HG03439 (cell line): ENCODE results near the gene CHKA.

Experiments
- ATAC-seq: cut with Tn5 transposase; IDR thresholded peaks from one replicate; pipeline ENCODE4 v1.9.1; 2021; ENCODE audit warnings: mild to moderate bottlenecking, moderate library complexity; ENCODE audit not compliant: unreplicated experiment

CHKA gene

GRCh38 chr11:68048681-68049508 is 72.3 kb downstream of the CHKA start:
- ATAC-seq = no peak

- ATAC-seq = no peak
Measured at GRCh38 chr11:68047437-68048290, 73.5 kb downstream of the CHKA start.

DNA sequence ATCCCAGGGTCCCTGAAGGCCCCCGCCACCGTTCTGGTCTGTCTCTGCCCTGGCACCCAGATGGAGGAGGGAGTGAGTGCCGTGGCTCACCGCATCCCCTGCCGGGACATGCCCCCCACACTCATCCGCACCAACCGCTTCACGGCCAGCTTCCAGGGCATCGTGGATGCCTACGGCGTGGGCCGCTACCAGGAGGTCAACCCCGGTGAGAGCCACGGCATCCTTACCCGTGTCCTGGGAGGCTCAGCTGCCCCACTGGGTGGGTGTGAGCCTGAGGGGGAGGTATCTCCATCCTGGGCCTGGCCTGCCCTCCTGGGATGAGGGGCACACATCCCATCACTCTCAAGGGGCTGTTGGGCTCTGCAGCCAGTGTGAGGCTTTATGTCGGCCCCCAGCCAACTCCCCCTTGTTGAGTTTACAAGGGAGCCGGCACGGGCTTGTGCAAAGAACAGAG is 76.3 kb downstream of the CHKA start:
- no peak for ATAC-seq

DNA sequence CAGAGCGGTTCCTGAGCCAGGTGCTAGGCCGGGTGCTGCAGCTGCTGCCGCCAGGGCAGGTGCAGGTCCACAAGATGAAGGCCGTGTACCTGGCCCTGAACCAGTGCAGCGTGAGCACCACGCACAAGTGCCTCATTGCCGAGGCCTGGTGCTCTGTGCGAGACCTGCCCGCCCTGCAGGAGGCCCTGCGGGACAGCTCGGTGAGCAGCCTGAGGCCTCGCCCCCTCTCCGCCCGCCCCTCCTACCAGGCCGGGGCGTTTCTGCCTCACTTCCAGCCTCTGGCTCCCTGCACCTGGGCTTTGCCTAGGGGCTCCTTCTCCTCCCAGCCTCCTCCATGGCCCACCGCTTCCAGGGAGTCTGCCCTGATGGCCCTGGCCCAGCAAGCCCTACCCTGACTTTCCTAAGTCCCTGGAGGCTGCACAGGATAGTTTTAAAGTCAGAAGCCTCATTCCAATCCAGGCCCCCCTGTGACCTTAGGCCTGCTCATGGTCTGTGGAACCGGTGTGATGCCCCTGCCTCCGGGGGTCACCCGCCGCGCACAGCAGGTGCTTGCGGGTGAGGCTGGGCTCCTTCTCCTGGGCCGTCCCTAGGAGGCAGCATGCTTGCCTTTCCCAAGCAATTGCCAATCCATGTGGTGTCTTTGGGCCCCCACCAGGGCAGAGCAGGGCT is 76.9 kb downstream of the CHKA start:
- no peak for ATAC-seq

GRCh38 chr11:68043349-68044144 is 77.6 kb downstream of the CHKA start:
- ATAC-seq = no peak

DNA sequence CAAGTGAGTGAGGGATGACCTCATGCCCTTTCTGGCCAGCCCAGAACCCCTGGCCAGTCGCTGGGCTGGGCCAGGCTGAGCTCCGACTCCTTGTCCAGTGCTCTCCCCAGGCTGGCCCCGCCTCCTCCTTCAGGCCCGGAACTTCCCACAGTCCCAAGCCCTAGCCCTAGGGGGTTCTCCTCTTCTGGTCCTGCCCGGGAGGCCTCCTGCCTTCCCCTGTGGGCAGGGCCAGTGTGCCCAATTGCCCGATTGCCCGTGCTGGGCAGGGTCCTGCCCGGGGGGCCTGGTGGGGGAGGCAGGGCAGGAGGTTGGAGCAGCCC is 78.2 kb downstream of the CHKA start:
- ATAC-seq = no peak

- ATAC-seq = no peak
Measured at GRCh38 chr11:68042219-68043028, 78.8 kb downstream of the CHKA start.

DNA sequence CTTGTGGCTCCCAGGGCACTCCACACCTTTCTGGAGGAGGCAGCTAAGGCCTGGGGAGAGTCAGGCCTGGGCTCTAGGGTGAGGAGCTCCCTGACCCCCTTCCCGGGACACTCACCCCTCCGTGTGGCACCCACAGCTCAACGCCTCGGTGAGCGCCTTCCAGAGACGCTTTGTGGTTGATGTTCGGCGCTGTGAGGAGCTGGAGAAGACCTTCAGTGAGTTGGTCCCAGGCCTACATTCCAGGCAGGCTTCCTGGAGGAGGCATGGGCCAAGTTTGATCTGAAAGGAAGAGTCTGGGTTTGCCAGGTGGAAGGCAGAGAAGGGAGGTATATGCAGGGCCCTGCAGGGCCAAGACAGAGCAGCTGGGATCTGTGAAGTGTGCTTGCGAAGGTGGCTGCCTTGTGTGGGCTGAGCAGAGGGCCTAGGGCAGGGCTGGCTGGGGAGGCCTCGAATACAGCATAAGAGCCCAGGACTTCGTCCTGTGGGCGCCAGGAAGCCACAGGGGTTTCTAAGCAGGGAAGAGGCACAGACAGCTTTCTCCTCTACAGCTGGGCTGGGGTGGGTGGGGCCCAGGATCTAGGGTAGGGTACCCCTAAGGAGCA is 79.5 kb downstream of the CHKA start:
- ATAC-seq = no peak

DNA sequence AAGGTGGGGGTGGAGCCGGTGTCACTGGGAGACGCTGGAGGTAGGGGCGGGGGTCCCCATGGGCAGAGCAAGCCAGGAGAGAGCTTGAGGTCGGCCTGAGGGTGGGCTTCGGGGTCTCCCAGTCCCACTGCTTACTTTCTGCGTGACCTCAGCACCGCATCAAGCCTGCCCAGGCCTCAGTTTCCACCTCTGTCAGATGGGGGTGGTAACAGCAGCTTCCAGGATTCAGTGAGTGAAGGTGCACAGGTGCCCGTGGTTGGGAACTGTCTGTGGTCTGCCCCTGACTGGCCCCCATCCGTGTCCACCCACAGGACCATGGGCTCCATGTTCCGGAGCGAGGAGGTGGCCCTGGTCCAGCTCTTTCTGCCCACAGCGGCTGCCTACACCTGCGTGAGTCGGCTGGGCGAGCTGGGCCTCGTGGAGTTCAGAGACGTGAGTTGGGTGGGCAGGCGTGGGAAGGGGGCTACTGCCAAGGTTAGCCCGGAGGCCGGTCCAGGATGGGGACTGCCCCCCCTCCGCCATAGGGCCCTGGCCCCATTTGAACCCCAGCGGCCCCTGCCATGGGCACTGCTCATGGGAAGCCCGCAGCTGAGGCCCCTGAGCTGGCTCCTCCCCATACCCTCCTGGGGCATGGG is 80.1 kb downstream of the CHKA start:
- no peak for ATAC-seq

DNA sequence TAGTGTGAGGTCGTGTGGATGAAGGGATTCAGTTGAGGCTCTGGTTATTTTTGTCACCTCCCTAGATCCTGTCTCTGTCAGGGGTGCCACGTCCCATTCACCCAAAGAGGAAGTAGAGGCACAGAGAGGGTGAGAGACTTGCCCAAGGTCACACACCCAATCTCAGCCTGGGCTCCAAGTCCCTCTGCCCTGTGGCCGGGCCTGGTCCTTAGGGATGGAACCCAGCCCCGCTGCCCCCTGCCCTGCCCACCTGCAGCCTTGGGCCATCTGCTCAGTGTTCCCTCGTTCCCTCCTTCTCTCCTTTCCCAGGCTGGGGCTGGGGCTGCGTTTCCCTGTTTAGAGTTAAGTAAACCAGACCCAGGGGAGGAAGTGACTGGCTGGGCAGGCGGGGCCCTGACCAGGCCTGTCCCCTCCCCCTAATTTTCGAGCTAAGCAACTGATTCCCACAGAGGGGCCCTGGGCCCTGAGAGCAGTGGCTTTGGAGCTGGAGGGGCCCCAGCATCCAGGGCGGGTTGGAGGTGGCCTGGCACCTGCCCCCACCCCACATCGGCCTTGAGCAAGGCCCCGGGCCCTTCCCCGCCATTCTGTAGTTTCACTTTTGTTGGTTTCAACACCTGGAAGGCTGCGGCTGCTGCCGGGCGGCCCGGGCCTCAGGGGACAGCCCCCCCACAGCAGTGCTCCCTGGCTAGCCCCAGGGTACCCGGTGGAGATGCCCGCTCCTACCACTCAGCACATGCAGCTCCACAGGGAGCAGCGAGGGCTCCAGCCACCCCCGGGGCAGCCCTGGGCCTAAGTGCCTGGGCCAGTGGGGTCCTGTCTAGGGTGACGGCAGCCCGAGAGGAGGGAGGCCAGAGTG is 80.9 kb downstream of the CHKA start:
- ATAC-seq = no peak

- no peak for ATAC-seq
Measured at GRCh38 chr11:68039526-68040086, 81.6 kb downstream of the CHKA start.

DNA sequence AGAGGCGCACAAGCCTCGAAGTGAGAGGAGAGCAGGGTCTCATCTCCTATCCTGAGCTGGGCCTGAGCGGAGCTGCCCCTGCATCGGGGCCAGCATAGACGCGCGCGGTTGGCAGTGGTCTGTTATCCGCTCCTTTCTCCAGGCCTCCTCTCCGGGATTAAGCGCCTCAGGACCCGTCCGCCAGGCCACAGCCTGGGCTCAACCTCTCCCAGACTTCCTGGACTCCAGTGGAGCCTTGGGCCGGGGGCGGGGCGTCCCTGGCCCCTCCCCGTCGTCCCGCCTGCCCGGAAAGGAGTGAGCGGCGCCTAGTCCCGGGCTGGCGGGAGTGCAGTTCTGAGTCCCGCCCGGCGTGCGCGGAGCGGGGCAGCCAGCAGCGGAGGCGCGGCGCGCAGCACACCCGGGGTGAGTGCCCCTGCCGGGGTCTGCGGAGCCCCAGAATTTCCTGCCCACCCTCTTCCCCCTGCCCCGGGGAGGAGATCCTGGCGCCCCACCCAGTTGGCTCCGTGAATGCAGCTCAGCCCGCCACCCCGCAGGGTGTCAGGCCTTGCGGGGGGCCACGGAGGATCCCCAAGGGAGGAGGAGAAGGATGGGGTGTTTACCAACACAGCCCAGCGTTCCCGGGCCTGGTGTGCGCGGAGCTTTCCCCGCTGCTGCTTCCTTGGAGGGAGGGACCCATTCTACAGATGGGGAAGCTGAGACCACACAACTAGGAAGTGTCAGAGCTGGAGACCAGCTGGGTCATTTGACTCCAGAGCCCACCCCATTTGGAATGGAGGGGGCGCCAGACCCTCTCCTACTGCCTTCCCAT is 82.3 kb downstream of the CHKA start, which contains the start of gene TCIRG1:
Gene TCIRG1 (plus strand): TSS at position 308 of the 808 bp plus-strand sequence. CDS start 2,247 bp downstream, outside the sequence.
- peak; percentile 39 for ATAC-seq

- ATAC-seq = no peak
Measured at GRCh38 chr11:68038226-68038717, 82.9 kb downstream of the CHKA start.

DNA sequence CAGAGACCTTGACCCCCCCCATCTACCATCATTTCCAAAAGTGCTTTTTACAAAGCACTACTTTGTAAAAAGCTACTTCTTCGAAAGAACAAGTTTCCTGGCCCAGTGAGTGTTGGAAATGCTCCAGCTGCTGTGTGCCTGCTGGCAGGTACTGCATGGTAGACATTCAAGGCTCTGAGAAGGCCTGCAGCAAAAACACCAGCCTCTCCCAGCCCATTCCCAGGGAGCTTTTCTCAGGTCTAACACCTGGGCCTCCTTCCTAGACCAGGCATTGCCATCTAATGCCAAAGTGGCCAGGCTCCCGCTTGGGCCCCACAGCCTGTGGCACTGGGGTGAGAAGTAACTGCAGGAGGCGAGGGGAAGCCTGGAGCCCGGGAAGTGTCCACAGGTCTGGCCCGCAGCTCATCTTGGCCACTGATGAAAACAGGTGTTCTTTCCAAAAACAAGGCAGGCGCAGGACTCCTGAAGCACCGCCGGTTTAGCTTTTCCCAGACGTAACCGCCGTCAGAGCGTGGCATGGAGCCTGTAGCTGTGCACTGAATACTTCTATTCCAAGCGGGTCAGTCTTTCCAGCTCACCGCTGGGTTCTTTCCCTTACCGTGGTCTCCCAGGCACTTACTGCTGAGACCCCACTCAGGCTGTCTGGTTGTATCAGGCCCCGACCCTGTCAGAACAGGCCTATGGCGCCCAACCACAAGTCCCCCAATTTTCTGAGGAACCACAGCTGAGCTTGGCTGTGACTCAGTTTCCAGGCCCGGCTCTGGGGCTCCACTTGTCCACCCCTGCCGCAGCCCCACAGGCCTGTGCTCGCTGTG is 83.6 kb downstream of the CHKA start:
- no peak for ATAC-seq

DNA sequence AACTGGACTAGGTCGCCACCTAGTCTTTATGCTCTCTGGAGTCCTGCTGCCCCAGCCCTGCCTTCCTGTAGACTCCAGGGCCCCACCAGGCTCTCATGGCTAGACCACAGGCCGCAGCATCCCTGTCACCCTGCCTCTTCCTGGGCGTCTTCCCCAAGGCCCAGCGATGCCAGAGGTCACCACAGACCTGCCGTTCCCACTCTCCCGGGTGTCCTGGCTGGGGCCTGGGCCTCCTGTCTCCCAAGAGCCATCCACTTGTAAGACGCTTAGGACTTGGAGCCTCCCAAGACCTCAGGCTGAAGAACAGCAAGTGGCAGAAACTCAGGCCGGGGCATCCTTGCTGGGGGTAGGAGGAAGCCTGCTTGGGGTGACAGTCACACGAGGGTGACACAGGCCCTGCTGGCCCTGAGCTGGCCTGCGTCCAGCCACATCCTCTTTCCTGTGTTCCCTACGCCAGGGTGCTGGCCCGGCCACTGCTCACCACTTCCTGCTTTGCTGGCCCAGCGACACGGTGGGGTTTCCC is 84.4 kb downstream of the CHKA start:
- no peak for ATAC-seq
